HEK293T (cell line): ENCODE data around the gene ACOD1.

Experiments
- CTCF ChIA-PET: fragments of 350-600 bp; formaldehyde crosslinking; extraction: SDS; loops from one replicate; lab custom pipeline; 2021; ENCODE audit warnings: antibody characterized with exemption, inconsistent platforms; lab: Yijun Ruan, JAX
- POLR2A ChIA-PET: fragments of 350-600 bp; formaldehyde crosslinking; extraction: SDS; loops from one replicate; lab custom pipeline; 2020; ENCODE audit warnings: antibody characterized with exemption, inconsistent platforms; lab: Yijun Ruan, JAX
- DNase-seq: peaks from one replicate; pipeline ENCODE4 v3.0.0; 2012; ENCODE audit warnings: mixed read lengths; ENCODE audit errors: extremely low spot score
- ARNT ChIP-seq: fragments of 450-650 bp; IDR thresholded peaks from 2 replicates; pipeline ENCODE4 v1.6.1; 2017; ENCODE audit warnings: mild to moderate bottlenecking
- BHLHE40 ChIP-seq: fragments of 450-650 bp; IDR thresholded peaks from 2 replicates; pipeline ENCODE4 v1.6.1; 2016; ENCODE audit warnings: mild to moderate bottlenecking, moderate library complexity, borderline replicate concordance
- CTBP1 ChIP-seq: fragments of 450-650 bp; IDR thresholded peaks from 2 replicates; pipeline ENCODE4 v1.6.1; 2016; ENCODE audit warnings: borderline replicate concordance
- ELF4 ChIP-seq: fragments of 450-650 bp; IDR thresholded peaks from 2 replicates; pipeline ENCODE4 v1.6.1; 2017; ENCODE audit warnings: antibody characterized with exemption
- FOXA1 ChIP-seq: fragments of 450-650 bp; IDR thresholded peaks from 2 replicates; pipeline ENCODE4 v1.6.1; 2016; ENCODE audit warnings: mild to moderate bottlenecking
- FOXK2 ChIP-seq: fragments of 450-650 bp; IDR thresholded peaks from 2 replicates; pipeline ENCODE4 v1.6.1; 2016; ENCODE audit warnings: mild to moderate bottlenecking
- FOXM1 ChIP-seq: fragments of 450-650 bp; IDR thresholded peaks from 2 replicates; pipeline ENCODE4 v1.6.1; 2017; ENCODE audit warnings: mild to moderate bottlenecking, borderline replicate concordance
- HDGF ChIP-seq: fragments of 450-650 bp; IDR thresholded peaks from 2 replicates; pipeline ENCODE4 v1.6.1; 2017; ENCODE audit warnings: antibody characterized with exemption, borderline replicate concordance
- L3MBTL2 ChIP-seq: fragments of 450-650 bp; conservative IDR thresholded peaks from 2 replicates; pipeline ENCODE4 v1.6.1; 2016; ENCODE audit warnings: mild to moderate bottlenecking
- LEF1 ChIP-seq: fragments of 450-650 bp; IDR thresholded peaks from 2 replicates; pipeline ENCODE4 v1.6.1; 2017; ENCODE audit warnings: mild to moderate bottlenecking, borderline replicate concordance
- NFRKB ChIP-seq: fragments of 450-650 bp; IDR thresholded peaks from 2 replicates; pipeline ENCODE4 v1.6.1; 2016; ENCODE audit warnings: mild to moderate bottlenecking, moderate library complexity
- PKNOX1 ChIP-seq: fragments of 450-650 bp; IDR thresholded peaks from 2 replicates; pipeline ENCODE4 v1.6.1; 2016
- SP1 ChIP-seq: fragments of 450-650 bp; IDR thresholded peaks from 2 replicates; pipeline ENCODE4 v1.6.1; 2017
- SUZ12 ChIP-seq: fragments of 450-650 bp; IDR thresholded peaks from 2 replicates; pipeline ENCODE4 v1.6.1; 2016; ENCODE audit warnings: mild to moderate bottlenecking
- TARDBP ChIP-seq: fragments of 450-650 bp; IDR thresholded peaks from 2 replicates; pipeline ENCODE4 v1.6.1; 2016
- ZNF384 ChIP-seq: fragments of 450-650 bp; IDR thresholded peaks from 2 replicates; pipeline ENCODE4 v1.6.1; 2016

Gene ACOD1

GRCh38 chr13:76921516-76921915, 26.8 kb upstream of the ACOD1 start:
- ChIA-PET CTCF (interaction anchor here (1.1 kb wide), 1 partner anchor 18 kb away, joined by 3 read pairs; no protein-coding TSS in a partner anchor), POLR2A (no interaction called here)
- TF ChIP-seq FOXA1 = no peak
- no peak for DNase-seq

- TF ChIP-seq TARDBP (no peak), BHLHE40 (no peak), FOXM1 (no peak), FOXK2 (no peak), LEF1 (no peak), L3MBTL2 (no peak), SP1 (no peak), ELF4 (no peak), PKNOX1 (no peak)
- no peak for DNase-seq
- CTCF ChIA-PET = no interaction called here
- POLR2A ChIA-PET = no interaction called here
Observed at GRCh38 chr13:76925115-76925514, 23.2 kb upstream of the ACOD1 start.

GRCh38 chr13:76927955-76928354, 20.4 kb upstream of the ACOD1 start:
- DNase-seq = no peak
- TF ChIP-seq FOXM1 (no peak), PKNOX1 (no peak), CTBP1 (no peak), SP1 (no peak), ZNF384 (no peak), HDGF (no peak), NFRKB (no peak)
- CTCF ChIA-PET = no interaction called here
- POLR2A ChIA-PET = no interaction called here

GRCh38 chr13:76928456-76928855, 19.9 kb upstream of the ACOD1 start:
- ChIA-PET POLR2A (no interaction called here), CTCF (no interaction called here)
- no peak for DNase-seq
- TF ChIP-seq FOXA1 (no peak), L3MBTL2 (no peak), TARDBP (no peak), HDGF (no peak), ELF4 (no peak), FOXK2 (no peak), ZNF384 (no peak), FOXM1 (no peak)

GRCh38 chr13:76929320-76929719, 19.0 kb upstream of the ACOD1 start:
- POLR2A ChIA-PET = no interaction called here
- DNase-seq = no peak
- CTCF ChIA-PET = no interaction called here
- TF ChIP-seq PKNOX1 (no peak), FOXM1 (no peak), ARNT (no peak), BHLHE40 (no peak), CTBP1 (no peak), TARDBP (no peak), SP1 (no peak), L3MBTL2 (no peak), HDGF (no peak), LEF1 (no peak), ZNF384 (no peak), FOXK2 (no peak), SUZ12 (no peak), NFRKB (no peak), FOXA1 (no peak), ELF4 (no peak)

GRCh38 chr13:76929851-76930374, 18.4 kb upstream of the ACOD1 start:
- no peak for DNase-seq
- CTCF ChIA-PET = no interaction called here
- TF ChIP-seq LEF1 = no peak
- TF ChIP-seq FOXM1 = no peak
- TF ChIP-seq HDGF = no peak
- no peak for TF ChIP-seq SP1
- TF ChIP-seq CTBP1 = no peak
- TF ChIP-seq L3MBTL2 = no peak
- no peak for TF ChIP-seq FOXK2
- no peak for TF ChIP-seq TARDBP
- no peak for TF ChIP-seq SUZ12
- TF ChIP-seq NFRKB = no peak
- TF ChIP-seq ZNF384 = no peak
- POLR2A ChIA-PET = interaction anchor here (0.7 kb wide), 1 partner anchor 47 kb away, joined by 3 read pairs; no protein-coding TSS in a partner anchor

GRCh38 chr13:76932076-76932475, 16.2 kb upstream of the ACOD1 start:
- DNase-seq = no peak
- CTCF ChIA-PET = interaction anchor here (1.0 to 1.1 kb wide), 2 partner anchors 9 to 20 kb away, joined by 3 to 4 read pairs; no protein-coding TSS in a partner anchor
- POLR2A ChIA-PET = no interaction called here
- TF ChIP-seq FOXM1 (no peak), PKNOX1 (no peak), SUZ12 (no peak), FOXK2 (no peak), LEF1 (no peak), L3MBTL2 (no peak), BHLHE40 (no peak), ARNT (no peak), SP1 (no peak)
